ENCODE results near the gene VSIG10L.

DNA sequence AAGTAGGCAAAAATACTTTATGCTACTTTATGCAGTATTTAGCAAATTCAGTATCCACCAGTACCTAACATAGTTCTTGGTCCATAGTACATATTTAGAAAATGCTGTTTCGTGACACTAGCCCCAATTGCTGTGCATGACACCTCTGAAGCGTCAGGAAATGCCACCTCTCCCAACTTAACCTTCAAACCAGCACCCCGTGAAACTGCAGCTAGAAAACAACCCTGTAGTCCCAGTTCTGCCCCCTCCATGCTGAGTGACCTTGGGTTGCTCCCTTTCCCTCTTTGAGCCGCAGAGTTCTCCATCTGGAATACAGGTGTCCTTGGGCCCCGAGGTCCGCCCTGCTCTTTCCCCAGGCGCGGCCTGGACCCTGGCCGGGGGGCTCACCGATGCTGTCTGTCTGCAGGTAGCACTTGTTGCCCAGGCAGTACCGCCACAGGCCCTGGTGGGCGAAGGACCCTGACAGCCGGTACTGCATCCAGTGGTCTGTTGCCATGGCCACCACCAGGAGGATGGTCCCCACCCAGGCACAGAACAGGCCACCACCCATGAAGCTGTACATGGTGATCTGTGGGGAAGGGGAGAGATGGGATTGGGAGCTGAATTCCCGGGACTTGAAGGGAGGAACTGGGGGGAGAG, 45.1 kb upstream of the VSIG10L start:
- TF ChIP-seq CTCF (IDR thresholded peaks at IDR 0.05 in 4 of 5, conservative IDR thresholded peaks at IDR 0.05 in 1 of 5), result no peak
- TF ChIP-seq POLR2A (IDR thresholded peaks at IDR 0.05), result no peak
